ENCODE measurements around the gene GLI3. TPM values are rescaled to one million over a fixed set of nuclear protein-coding genes. Genes with fewer than 3 reads are reported as not detected.

Gene GLI3
- total and polyA plus RNA-seq, 12 donors: 1.1 to 18.0 (median 4.6) TPM

- 70 to 91% (median 90%) methylated on average over 9 of the region's 9 CpGs for WGBS, 4 donors
- DNase-seq: no peak
- intact Hi-C loops (cut with DNase I): no loop called here
Measured at GRCh38 chr7:42154173-42154572, 82.8 kb downstream of the GLI3 start.

GRCh38 chr7:42152329-42153205 is 84.4 kb downstream of the GLI3 start:
- Histone ChIP-seq H3K36me3 (replicated peaks in 1 of 2) (no peaks in the 10 kb centered on the region), H3K4me1 (replicated peaks in 1 of 2) (no peaks in the 10 kb centered on the region), H3K27me3 (no peaks in the 10 kb centered on the region), H3K27ac (no peak overlapping the region), H3K9me3 (replicated peaks in 1 of 3) (no peaks in the 10 kb centered on the region), H3K4me3 (no peak overlapping the region)
- no peak for DNase-seq
- TF ChIP-seq POLR2A (IDR thresholded peaks at IDR 0.05): no peak
- no peak for TF ChIP-seq CTCF (IDR thresholded peaks at IDR 0.05)
- WGBS, 4 donors: 73 to 82% (median 78%) methylated on average over 11 of the region's 11 CpGs
- intact Hi-C loops (cut with DNase I): no loop called here

More at GRCh38 chr7:42154173-42154572, 82.8 kb downstream of the GLI3 start:
- Histone ChIP-seq H3K9me3 (replicated peaks in 1 of 3) (no peaks in the 10 kb centered on the region), H3K4me3 (no peak overlapping the region), H3K27me3 (no peaks in the 10 kb centered on the region), H3K4me1 (replicated peaks in 1 of 2) (no peaks in the 10 kb centered on the region), H3K36me3 (replicated peaks in 1 of 2) (no peaks in the 10 kb centered on the region), H3K27ac (no peak overlapping the region)
- TF ChIP-seq CTCF (IDR thresholded peaks at IDR 0.05): no peak
- no peak for TF ChIP-seq POLR2A (IDR thresholded peaks at IDR 0.05)

- Histone ChIP-seq H3K27ac (no peak overlapping the region), H3K9me3 (replicated peaks in 1 of 3) (no peaks in the 10 kb centered on the region), H3K27me3 (no peaks in the 10 kb centered on the region), H3K4me3 (no peak overlapping the region), H3K4me1 (replicated peaks in 1 of 2) (no peaks in the 10 kb centered on the region), H3K36me3 (replicated peaks in 1 of 2) (no peaks in the 10 kb centered on the region)
- no peak for DNase-seq
- TF ChIP-seq CTCF (IDR thresholded peaks at IDR 0.05): no peak
- TF ChIP-seq POLR2A (IDR thresholded peaks at IDR 0.05): no peak
- WGBS, 4 donors: 72 to 83% (median 76%) methylated on average over 7 of the region's 7 CpGs
- intact Hi-C loops (cut with DNase I): no loop called here
Measured at GRCh38 chr7:42151309-42151708, 85.7 kb downstream of the GLI3 start.

- Histone ChIP-seq H3K36me3 (replicated peaks in 1 of 2) (no peaks in the 10 kb centered on the region), H3K4me1 (replicated peaks in 1 of 2) (peaks cover 0 to 3% of the 10 kb centered on the region in 2 donors), H3K27ac (no peak overlapping the region), H3K9me3 (replicated peaks in 1 of 3) (no peaks in the 10 kb centered on the region), H3K4me3 (no peak overlapping the region), H3K27me3 (no peaks in the 10 kb centered on the region)
- no peak for DNase-seq
- intact Hi-C loops (cut with DNase I): no loop called here
- TF ChIP-seq CTCF (IDR thresholded peaks at IDR 0.05) (no peak), POLR2A (IDR thresholded peaks at IDR 0.05) (no peak)
Measured at GRCh38 chr7:42145539-42145938, 91.5 kb downstream of the GLI3 start.

Data from adrenal gland (tissue), 12 donors.